GM19193 (cell line): ENCODE data around the gene MRPL43.

Source experiments
- POLR2A ChIP-seq: IDR thresholded peaks from 4 replicates; pipeline ENCODE4 v1.6.1; 2011; ENCODE audit not compliant: insufficient read depth, insufficient read length; ENCODE audit errors: extremely low read depth

MRPL43 gene

DNA sequence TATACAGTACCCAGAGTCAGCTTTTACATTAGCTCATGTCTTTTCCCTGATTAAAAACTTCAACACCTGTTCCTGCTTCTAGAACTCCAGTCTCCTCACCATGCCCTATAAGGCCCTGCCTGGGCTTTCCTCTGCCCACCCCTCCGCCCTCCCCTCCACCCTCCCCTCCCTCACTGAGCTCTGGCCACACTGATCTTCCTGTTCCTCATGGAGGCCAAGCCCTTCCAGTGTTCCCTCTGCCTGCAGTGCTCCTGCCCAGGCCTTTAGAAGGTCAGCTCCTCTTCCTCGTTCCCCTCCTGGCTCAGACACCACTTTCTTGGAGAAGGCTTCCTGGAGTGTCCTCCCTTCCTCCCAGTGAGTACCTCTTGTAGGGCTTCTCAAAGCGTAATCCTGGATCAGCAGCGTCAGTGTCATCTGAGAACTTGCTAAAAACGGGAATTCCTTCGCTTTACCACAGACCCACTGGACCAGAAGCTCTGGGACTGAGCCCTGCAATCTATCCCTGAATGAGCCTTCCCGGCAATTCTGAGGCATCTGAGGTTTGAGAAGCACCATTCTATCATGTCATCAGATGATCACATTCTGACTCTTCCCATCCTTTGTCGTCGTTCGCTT lies 39.9 kb upstream of the MRPL43 start:
- TF ChIP-seq POLR2A = no peak

DNA sequence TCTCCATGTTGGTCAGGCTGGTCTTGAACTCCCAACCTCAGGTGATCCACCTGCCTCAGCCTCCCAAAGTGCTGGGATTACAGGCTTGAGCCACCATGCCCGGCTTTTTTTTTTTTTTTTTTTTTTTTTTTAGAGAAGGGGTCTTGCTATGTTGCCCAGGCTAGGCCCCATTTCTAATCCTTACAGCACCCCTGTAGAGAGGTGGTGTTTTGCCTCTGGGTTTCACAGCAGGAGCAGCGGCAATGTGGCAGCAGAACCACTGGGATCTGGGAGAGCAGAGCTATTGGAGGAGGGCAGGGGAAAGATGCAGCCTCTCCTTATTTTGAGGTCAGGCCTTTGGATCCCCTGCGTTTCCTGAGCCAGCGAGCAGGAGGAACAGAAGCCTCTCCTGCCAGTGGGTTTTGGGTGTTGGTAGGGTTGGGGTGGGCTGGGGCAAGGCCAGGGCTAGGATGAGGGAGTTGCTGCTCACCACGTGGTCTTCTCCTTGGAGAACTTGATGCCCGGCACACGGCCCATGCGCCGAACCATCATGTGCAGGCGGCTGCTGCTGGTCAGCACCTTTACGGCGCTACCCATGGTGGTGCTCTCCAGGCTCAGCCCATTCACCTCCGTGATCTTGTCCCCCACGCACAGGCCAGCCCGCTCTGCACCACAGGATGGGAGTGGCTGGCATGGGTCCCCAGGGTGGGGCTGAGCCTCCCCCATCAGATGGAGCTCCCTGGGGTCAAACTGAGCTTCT lies 35.8 kb upstream of the MRPL43 start:
- TF ChIP-seq POLR2A = no peak

DNA sequence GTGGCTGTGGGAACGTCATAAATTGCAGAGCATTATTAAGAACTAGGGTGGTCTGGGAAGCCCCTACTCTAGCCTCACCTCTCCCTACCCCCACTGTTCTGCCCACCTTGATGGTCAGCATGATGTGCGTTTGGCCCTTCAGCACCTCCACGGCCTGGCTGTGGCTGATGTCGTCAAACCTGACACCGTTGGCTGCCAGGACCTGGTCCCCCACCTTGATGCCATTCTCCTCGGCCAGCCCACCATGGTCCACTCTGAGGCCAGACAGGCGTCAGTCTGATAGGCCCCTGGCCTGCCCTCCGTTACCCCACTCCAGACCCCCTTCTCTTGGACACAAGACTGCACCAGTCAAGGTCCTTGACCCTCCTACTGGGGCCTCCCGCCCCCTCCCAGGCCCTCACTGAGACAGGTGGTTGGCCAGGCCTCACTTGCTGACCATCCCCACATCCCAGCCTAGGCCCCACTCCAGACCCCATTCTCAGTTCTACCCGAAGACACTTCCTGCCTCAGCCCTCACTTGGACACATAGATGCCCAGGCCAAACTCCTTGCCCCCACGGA lies 34.5 kb upstream of the MRPL43 start:
- TF ChIP-seq POLR2A = no peak

DNA sequence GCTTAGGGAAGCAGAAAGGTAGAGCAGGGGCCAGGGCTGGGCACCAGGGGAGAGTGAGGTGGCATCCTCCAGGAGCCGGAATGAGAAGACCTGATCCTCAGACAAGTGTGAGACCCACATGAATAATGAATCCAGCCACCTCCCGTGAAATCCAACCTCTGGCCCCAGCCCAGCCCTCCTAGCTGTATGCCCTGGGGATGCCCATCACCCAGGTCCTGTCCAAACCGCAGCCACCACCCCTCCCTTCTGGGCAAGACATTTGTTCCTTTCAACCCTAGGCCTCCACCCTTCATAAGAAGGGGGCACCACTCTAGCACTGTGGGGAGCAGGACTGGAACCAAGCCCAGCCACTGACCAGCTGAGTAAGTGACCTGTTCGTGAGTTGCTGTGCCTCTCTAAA lies 33.9 kb upstream of the MRPL43 start:
- no peak for TF ChIP-seq POLR2A

DNA sequence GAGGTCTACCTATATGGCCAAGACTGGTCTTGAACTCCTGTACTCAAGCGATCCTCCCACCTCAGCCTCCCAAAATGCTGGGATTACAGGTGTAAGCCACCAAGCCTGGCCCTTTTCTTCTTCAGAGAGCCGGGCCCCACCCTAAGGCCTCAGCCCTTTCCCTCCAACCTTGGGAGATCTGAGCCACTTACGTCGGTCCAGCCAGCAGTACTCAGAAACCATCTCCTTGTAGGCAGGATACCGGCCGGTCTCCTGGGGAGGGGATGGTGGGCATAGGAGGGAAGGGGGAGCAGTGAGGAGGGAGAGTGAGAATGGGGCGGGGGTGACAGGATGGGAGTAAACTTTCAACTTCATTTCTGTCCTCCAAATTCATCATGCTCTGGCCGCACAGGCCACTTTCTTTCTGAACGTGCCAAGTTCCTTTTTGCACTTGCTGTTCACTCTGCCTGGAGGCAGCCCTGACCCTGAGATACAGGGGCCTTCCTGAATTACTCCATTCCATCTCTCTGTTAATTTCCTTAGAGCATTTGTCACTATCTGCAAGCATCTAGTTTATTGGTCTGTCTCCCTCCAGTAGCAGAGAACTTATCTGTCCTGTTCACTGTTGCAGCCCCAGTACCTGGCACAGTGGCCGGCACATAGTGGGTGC lies 33.3 kb upstream of the MRPL43 start:
- TF ChIP-seq POLR2A = no peak

DNA sequence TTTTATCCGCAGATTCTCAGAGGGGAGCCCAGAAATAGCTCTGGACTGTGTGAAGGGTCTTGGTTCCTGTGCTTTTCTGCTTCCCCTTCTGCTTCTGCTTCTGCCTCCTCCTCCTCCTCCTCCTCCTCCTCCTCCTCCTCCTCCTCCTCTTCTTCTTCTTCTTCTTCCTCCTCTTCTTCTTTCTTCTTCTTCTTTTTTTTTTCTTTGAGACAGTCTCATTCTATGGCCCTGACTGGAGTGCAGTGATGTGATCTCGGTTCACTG lies 32.1 kb upstream of the MRPL43 start:
- TF ChIP-seq POLR2A = no peak

DNA sequence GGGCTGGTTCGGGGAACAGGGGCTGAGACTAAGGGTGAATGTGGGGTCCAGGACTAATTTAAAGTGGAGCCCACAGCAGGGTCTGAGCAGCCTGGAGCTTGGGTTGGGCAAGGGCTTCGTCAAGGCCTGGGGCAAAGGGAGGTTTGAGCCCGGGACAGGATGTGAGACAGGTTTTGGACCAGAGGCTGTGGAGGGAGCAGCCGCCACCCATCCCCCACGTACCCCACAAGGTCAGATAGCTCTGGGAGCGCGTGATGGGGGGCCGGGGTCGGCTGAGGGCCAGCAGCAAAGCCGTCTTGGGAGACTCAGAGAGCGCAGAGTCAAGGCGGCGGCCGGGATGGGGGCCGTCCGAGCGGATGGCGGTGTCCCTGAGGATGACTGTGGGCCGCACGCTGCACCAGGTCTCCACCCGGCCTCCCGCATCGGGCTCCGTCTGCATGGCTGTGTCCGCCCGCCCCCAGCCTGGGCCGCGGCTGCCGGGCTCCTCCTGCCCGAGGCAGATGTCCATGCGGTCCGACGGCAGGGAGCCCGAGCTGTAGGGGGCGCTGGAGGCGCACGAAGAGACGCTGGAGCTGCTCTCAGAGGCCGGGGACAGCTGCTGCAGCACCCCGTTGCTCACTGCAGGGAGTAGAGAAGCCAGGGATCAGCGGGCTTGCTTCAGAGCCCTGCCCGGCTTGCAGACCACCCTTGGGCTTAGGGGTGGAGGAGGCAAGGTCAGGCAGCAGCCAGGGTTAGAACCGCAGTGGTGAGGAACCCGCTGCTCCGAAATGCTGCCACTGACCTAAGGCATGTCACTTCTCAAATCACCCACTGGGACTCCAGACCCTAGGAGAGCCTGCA lies 31.5 kb upstream of the MRPL43 start:
- TF ChIP-seq POLR2A = no peak

DNA sequence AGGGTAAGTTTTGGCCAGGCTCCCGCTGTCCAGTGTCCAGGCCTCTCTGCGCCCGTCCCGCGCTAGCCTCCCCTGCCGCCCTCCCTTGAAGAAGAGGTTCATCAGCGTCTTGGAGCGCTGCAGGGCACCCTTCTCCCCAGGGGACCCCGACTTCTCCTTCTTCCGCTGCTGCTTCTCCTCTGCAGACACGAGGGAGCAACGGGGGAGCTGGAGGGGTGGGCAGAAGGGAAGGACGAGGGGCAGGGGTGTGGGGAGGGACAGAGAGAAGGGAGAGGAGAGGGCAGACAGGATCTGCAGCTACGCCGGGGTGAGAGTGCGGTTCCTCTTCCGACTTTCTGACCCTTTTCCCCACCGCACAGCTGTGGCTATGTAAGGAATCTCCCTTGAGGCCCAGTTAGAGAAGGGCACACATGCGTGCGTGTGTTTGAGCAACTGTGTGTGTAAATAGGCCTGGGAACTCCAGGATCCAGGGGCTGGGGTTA lies 30.9 kb upstream of the MRPL43 start:
- TF ChIP-seq POLR2A = no peak

DNA sequence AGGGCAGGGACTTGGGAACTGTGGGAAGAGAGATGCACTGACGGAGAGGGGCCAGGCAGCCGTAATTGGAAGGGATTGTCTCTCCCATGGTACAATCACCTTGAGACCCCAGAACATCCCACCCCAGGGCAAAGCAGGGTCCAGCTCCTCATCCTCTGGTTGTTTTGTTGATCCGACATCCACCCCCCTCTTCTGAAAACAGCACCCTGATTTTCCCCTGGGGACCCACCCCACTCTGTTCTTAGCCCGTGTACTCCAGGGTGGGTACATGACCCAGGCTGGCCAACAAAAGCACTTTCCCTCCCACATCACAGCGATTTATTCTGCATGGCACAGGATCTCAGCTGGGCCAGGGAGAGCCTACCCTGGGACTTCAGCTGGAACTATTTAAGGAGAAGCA lies 29.5 kb upstream of the MRPL43 start:
- TF ChIP-seq POLR2A = no peak

DNA sequence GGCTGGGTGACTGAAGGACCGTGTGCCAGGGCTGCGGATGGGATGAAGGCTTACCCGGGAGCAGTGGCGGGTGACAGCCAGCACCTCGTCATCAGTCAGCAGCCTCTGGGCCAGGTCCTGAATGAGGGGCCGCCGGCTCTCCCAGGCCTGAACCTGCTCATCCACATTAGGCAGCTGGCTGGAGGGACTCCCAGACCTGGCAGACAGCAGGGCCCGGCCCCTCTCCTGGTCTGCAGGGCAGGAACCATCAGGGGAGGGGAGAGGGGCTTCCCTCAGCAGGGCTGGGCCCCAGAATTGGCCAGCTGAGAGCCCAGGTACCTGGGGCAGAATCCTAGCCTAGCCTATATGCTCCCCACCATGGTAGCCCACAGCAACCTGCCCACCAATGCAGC lies 28.3 kb upstream of the MRPL43 start:
- TF ChIP-seq POLR2A = no peak

DNA sequence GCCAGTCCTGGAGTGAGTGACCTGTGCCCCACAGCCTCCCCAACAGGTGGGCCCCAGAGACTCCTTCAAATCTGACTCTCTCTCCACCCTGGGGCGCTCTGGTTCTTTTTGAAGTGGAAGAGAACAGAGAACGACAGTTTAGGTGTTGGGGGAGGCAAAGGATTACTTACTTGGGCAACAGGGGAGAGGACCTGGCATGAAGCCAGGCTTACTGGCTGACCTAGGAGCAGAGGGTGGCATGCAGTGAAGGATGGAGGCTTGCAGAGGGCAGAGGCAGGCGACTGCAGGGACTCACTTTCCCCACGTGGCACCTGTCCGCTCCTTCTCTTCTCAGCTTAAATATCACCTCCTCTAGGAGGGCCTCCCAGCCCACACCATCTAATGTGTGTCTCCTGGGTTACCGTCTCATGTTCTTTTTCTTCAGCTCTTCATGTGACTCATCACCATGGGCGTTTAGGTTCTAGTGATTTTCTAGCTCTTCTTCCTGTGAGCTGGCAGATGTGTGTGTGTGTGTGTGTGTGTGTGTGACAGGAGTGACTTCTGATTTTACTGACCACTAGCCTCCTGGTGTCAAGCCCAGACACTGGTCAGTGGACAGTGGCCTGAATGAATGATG lies 27.8 kb upstream of the MRPL43 start:
- no peak for TF ChIP-seq POLR2A

DNA sequence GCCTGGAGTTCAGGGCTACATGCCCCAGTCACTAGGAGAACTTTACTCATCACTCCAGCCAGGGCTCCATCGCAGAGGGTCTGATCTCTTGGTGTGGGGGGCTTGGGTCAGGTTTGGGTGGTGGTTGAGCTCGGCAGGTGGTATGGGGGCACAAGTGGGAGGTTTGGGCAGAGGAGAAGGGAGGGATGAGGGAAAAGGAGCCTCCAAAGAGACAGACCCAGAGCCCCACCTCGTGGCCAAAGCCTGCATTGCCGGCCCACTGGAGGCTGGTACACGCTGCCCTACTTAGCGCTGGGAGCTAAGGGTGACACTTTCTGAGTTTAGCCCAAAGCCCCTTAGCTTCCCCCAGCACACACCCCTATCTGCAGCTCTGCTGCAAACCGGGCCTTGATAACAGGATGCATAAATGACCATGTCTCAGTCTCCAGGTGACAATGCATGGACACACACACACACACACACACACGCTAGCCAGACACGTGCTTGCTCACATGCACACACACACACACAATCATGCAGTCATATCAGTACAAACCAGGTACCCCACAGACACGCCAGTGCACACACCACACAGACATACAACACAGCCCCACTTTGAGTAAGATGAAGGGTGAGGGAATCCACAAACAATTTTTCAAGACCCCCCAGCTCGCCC lies 27.1 kb upstream of the MRPL43 start:
- TF ChIP-seq POLR2A = no peak

DNA sequence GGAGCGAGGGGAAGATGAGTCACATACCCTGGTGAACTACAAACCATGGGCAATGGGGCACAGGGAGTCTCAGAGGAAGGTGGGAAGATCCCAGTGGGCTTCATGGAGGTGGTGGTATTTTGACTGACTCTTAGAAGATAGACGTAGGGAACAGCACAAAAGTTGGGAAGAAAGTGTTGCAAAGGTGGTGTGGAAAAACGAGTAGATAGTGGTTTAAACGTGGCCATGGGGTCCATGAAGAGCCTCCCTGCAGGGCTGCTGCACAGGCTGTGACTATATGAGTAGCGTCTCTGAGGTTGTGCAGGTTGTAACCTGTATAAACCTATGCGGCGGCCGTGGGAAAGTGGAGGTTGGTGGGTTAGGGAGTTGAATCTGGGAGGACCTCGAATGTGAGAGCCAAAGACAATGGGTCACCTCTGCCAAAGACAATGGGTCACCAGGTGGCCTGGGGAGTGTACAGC lies 26.1 kb upstream of the MRPL43 start:
- TF ChIP-seq POLR2A = no peak

DNA sequence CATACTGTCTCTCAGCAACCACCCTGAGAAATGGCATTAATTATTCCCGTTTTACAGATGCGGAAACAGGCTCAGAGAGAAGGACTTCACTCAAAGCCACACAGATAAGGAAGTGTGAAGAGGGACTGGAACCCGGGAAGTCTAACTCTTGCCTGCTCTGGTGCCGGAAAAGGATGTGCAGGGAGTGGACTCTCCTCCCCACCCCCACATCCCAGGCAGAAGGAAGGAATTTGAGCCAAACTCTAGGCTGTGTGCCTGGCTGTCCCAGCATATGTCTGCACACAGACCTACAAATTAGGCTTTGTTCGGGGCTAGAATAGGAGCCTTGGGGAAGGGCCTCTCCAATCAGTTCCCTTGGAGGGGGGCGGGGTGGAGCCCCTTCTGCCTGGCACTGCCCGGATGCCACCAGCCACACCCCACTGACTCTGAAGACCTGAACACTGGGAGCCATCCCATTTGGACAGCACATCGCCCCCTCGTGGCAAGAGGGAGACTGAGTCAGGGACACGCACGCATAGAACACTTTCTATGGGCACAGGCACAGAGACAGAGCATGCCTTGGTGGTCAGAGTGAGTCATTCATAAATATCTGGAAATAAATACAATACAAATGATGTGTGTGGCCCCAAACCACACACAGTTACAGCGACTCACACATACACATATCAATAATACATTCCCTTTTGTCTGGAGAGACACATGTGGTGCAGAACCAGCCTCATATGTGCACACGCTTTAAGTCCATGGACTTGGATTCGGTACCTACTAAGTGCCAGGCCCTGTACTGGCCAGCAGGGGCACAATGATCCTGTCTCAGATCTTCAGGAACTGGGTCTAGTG lies 25.4 kb upstream of the MRPL43 start:
- no peak for TF ChIP-seq POLR2A
